A673 (cell line): ENCODE results near the gene CYP2A13.

ENCODE experiments used
- CTCF ChIP-seq: fragments of 300-800, 200-600 bp; sonication (generic); conservative IDR thresholded peaks from 2 replicates; pipeline ENCODE4 v1.5.1; 2017; ENCODE audit warnings: low read depth, mild to moderate bottlenecking, antibody characterized with exemption, low read length, moderate library complexity, mixed read lengths
- EZH2 ChIP-seq: fragments of 200-600 bp; sonication (generic); IDR thresholded peaks from 2 replicates; pipeline ENCODE4 v1.6.1; 2017; ENCODE audit warnings: borderline replicate concordance, low read depth, mild to moderate bottlenecking, mixed read lengths, antibody characterized with exemption, low read length; ENCODE audit not compliant: poor library complexity, severe bottlenecking

DNA sequence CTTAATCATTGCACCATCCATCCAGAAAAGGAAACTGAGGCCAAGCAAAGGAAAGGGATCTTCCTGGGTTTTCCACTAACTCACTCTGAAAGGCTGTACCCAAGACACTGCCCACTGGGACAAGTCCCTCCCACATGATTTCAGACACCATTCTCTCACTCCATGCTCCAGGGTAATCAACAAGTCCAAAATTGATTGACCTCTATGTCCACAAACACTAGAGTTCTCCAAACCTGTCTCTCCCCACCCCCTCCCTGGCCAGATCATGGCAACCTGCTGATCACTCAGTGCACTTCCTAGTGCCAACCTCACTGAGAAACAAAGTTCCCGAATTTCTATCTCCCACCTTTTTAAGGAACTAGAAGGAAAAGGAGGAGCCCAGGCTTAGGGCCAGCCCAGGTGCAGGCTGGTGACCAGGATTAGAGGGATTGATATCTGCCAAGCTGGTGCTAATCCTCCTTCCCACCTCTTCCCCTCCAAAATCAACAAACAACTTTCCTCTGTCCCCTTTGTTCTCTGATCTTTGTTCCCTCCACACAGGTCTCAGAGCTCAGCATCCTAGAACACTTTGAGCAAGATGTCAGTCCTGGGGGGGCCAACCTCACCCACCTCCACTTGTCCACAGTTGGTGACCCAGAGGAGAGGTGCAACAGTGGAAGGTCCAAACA, 2.4 kb upstream of the CYP2A13 start:
- TF ChIP-seq CTCF, result no peak
- TF ChIP-seq EZH2, result no peak
